NCI-H146 treated with DMSO at 0.1 percent for 48 hours (cell line): ENCODE measurements around the gene LRSAM1.

Source experiments
- DNase-seq: peaks from one replicate; lab custom pipeline; 2025; ENCODE audit not compliant: unreplicated experiment; lab: John Stamatoyannopoulos, UW

LRSAM1 gene

GRCh38 chr9:127424676-127424999 is 26.7 kb upstream of the LRSAM1 start:
- DNase-seq: no peak

DNA sequence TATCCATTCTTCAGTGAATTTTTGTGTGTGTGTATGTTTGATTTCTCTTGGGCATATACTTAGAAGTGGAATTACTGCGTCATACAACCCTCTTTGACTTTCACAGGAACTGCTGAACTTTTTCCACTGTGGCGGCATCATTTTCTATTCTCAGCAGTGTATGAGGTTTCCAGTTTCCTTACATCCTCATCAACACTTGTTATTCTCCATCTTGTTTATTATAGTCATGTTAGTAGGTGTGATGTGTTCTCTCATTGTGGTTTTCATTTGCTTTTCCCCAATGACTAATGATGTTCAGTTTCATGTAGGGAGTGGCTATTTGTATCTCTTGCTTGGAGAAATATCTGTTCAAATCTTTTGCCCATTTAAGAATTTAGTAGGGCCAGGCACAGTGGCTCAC is 24.6 kb upstream of the LRSAM1 start:
- no peak for DNase-seq

DNA sequence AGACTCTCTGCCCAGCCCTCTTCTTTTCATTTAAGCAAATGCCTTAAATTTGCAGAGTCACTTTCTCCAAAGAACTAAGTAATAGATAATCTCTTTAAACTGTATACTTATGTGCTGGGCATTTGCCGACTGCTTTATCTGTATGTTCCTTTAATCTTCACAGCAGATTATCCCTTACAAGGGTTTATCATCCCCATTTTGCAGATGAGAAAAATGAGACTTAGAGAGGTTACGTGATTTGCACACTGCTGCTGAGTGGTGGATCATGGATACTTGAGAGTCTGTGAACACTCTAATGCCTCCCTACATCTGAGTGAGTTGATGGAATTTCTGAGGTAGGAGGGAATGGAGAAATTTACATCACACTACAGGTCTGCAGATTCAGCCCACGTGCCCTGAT is 23.0 kb upstream of the LRSAM1 start:
- no peak for DNase-seq

GRCh38 chr9:127430415-127430814 is 20.9 kb upstream of the LRSAM1 start:
- no peak for DNase-seq

GRCh38 chr9:127437497-127438264 is 13.6 kb upstream of the LRSAM1 start:
- no peak for DNase-seq

- no peak for DNase-seq
Observed at GRCh38 chr9:127438394-127438793, 12.9 kb upstream of the LRSAM1 start.

- DNase-seq: no peak
Observed at GRCh38 chr9:127444283-127444920, 6.9 kb upstream of the LRSAM1 start.

DNA sequence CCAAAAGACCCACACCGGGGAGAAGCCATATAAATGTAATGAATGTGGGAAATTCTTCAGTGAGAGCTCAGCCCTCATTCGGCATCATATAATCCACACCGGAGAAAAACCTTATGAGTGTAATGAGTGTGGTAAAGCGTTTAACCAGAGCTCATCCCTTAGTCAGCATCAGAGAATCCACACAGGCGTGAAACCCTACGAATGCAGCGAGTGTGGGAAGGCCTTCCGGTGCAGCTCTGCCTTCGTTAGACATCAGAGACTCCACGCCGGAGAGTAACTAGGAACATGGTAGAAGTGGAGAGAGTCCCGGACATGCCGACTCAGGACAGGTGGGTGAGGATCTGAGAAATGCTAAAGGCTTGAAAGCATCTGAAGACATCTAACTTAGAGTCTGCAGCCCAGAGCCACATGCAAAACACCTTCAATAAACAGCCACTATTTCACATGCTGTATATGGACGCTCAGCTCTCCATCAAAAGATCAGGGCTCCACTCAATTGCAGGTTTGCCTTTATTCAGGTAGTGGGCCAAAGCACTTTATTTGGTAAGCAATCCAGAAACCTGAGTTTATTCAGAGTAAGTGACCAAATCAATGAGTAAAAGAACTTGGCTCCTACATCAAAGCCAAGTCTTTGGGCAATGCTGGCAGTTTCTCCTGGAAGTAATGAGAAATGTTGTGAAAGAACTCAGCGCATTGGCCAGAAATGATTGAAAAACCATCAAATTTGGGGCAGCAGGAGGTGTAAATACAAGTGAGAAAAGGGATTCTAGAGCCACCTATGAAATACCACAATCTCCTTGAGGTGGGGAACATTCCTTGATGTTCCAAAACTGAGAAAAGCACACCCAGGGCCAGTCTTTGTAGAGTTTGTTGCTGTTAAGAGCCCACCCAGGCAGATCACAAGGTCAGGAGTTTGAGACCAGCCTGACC is 6.1 kb upstream of the LRSAM1 start:
- no peak for DNase-seq

GRCh38 chr9:127445851-127446712 is 5.2 kb upstream of the LRSAM1 start:
- no peak for DNase-seq

DNA sequence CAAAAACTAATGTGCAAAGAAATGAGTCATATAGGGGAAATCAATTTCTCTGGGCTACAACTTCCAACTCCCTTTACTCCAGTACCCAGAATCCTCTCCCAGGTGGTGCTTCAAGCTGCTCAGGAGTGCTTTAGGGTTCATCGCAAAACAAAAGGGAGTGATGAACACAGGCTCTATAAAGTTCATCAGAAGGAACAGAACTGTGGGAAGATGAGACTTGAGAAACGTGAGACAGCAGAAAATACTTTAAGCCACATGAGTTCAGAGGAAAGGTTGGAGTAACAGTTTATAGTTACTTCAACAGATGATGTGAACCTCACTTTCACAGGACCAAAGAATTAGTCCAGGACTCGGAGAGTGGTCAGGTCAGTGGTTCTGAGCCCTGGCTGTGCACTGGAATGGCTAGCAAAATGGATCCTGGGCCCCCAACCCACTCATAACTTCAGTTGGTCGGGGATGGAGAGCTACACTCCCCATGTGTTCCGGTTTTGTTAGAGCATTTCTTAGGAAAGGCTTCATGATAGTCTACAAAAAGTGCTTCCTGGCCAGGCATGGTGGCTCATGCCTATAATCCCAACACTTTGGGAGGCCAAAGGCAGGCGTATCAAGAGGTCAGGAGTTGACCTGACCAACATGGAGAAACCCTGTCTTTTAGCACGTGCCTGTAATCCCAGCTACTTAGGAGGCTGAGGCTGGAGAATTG is 4.4 kb upstream of the LRSAM1 start:
- no peak for DNase-seq

DNA sequence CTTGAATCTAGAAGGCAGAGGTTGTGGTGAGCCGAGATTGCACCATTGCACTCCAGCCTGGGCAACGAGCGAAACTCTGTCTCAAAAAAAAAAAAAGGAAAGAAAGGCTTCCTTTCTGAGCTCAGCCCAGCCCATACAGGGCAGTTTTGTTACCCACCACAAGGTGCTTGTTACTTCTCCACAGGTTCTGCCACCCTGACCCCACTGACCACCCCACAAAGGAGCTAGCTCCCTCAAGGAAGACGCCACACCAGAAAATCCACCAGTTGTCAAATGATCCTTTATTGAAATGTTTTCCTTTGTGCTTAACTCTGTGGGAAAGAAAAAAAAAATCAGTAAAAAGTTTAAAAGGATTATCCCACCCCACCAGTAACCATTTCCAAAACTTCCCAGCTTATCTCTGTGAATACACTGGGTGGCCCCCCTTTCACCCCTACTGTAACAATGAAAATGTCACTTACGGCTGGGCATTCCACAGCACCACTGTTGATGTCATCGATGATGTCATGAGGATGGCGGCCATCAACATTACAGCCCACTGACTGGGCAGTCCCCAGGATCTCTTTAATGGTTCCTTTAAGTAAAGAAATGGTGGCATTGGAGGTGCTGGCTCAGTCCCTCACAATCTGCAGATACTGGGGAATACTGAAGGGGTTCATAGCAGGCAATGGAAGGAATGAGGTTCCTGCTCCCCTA is 3.7 kb upstream of the LRSAM1 start:
- no peak for DNase-seq

DNA sequence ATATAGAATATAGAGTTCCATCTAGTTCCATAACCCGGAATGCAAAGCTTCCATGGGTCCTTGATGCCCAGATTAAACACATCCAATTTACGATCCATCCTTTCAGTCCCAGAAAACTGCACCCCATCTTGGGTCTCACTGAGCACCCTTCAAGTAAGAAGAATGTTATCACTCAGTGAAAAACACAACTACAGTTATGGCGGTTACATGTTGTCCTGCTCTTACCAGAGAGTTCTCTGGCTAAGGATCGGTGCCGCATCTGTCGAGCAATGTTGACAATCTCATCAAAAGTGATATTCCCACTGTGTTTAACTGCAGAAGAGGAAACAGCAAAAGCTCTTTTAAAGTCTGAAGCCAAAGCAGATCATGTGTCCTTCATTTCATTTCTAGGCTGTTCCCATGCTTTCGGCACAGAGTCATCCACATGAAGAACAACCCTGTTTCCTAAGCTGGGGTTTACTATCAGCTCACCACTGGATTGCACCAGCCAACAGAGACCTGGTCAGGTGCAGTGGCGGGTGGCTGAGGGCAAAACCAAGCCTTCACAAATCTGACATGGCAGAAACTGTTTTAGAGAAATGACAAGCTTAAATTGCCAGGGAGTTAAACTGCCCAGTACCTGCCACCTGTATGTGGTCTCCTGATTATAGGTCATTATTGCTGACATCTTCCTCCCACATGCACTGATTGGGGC is 3.1 kb upstream of the LRSAM1 start:
- DNase-seq: no peak

DNA sequence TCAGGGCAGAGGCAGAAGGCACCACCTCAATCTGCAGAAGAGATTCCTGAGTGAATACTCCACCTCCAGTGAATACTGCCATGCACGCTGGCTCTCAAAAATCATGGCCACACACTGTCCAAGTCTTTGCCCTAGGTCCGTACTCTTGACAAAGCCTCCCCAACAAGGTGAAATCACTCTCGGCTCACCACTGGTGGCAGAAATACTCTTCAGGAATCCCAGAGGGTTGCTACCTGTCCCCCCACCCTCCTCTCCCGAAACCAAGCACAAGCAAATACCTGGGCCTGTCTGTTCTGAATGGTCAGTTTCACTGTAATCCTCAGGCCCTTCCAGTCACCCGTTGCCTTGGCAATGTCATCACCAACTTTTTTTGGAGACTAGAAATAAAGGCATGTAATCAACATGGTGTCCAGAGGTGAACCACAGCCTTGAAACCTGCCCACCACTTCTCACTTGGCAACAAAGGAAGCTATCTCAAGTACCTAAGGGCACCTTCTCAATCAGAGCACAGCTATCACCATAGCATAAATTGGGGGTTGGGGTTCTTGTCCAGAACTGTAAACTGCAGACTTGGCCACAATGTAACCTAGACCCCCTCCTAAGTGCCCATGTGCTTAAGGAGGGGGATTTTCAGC is 1.9 kb upstream of the LRSAM1 start:
- no peak for DNase-seq

- no peak for DNase-seq
Observed at GRCh38 chr9:127450243-127450760, 1.0 kb upstream of the LRSAM1 start.

GRCh38 chr9:127451608-127451857 is 223 bp downstream of the LRSAM1 start:
- DNase-seq: no peak

GRCh38 chr9:127451858-127452656 is 747 bp downstream of the LRSAM1 start:
- DNase-seq: no peak

DNA sequence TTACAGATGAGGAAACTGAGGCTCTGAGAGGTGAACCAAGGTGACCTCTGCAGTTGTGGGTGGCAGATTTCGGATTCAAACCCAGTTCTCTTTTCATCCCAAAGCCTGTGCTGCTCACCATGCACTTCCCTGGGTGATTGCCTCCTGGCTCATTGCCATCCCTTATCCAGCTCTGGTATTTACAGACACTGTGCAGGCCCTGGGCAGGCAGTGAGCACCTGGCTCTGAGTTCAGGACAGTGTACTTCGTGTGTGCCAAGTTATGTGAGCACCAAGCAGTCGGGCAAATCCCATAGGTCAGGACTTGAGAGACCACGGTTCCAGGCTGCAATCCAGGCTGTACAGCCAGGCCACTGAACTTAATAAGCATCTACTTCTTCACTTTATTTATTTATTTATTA is 1.4 kb downstream of the LRSAM1 start:
- DNase-seq: no peak
